SK-N-SH (cell line): Measurements from ENCODE around the gene DACH1.

Source experiments
- CHD2 ChIP-seq: fragments of 150-350 bp; IDR thresholded peaks from 2 replicates; pipeline ENCODE4 v1.6.1; 2018; ENCODE audit warnings: low read length; ENCODE audit not compliant: partially characterized antibody
- CTCF ChIP-seq: fragments of 200-600 bp; sonication (generic); IDR thresholded peaks from 2 replicates; pipeline ENCODE4 v1.6.1; 2017; ENCODE audit warnings: antibody characterized with exemption, mild to moderate bottlenecking, moderate library complexity
- FOXJ3 ChIP-seq: sonication (generic); formaldehyde crosslinking; IDR thresholded peaks from 2 replicates; pipeline ENCODE4 v1.5.1; 2020; ENCODE audit warnings: mild to moderate bottlenecking, missing genetic modification reagents
- GATA2 ChIP-seq: sonication (generic); formaldehyde crosslinking; IDR thresholded peaks from 2 replicates; pipeline ENCODE4 v1.5.0; 2020; ENCODE audit warnings: mild to moderate bottlenecking, missing genetic modification reagents
- REST ChIP-seq: IDR thresholded peaks from 2 replicates; pipeline ENCODE4 v1.6.1; 2012; ENCODE audit warnings: mild to moderate bottlenecking, low read depth, low read length, moderate library complexity

DNA sequence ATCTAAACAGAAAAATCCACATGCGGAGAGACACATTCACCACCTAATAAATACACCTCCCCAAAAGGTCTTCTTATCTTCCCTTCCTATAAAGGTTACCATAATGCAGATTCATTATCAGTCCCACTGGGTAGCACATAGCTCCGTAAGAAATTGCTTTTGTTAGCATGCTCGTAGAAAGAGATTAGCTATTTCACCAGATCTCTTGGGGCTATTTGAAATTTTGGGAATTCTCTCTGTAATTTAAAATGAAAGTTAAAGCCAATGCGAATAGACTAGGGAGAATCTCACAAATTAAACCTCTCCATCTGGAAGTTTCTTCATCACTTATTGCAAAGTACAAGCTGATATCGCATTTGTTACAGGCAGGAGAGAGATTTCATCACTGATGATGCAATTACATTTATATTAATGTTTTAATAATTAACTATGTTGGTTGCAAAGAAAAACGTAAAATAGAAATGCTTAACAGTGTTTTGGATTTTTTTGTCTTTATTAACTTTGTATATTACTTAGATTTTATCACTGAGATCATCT is 12.9 kb upstream of the DACH1 start:
- TF ChIP-seq GATA2 (CRISPR knock-in tag), result no peak
- TF ChIP-seq CTCF, result no peak
- TF ChIP-seq REST, result no peak
- no peak for TF ChIP-seq CHD2
- no peak for TF ChIP-seq FOXJ3 (CRISPR knock-in tag)
